ENCODE measurements around the gene GPATCH2.
A peak's percentile ranks its signal among the peaks of the same experiment; 100 is the strongest.

The GPATCH2 gene

DNA sequence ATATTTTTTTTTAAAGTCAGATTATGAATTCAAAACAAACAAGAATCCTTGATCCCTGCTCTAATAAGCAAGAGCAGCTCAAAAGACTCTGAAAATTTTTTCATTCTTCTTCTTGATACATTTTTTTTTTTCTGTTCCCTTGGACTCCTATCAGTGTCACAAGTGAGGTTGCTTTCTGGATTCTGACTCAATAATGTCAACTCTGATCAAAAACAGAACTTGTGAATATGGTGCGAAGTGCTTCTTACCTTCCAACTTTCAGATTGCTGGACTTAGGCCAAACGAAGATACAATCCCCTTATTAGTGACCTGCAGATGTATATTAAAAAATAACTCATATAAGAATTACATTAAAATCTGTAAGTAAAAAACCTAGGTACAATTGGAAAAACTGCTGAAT, 136.1 kb downstream of the GPATCH2 start:
- peak overlapping the region; percentile 92 for H3K27ac ChIP-seq (ENCODE audit: low read length)
- H3K79me2 ChIP-seq (ENCODE audit: low read length), result no peaks in the 10 kb centered on the region
- H3K4me3 ChIP-seq (ENCODE audit: low read length), result peak overlapping the region; percentile 45
- peaks cover 43% of the 10 kb centered on the region for H3K4me1 ChIP-seq (ENCODE audit: low read length)
- no peaks in the 10 kb centered on the region for H3K36me3 ChIP-seq (replicated peaks; ENCODE audit: low read depth, low read length)
- peak overlapping the region; percentile 72 for H3K4me2 ChIP-seq (ENCODE audit: low read length)
- H4K20me1 ChIP-seq (ENCODE audit: insufficient read depth, low read length), result no peaks in the 10 kb centered on the region
- no peak overlapping the region for H2AFZ ChIP-seq (ENCODE audit: low read depth, low read length)
- peak overlapping the region; percentile 18 for H3K9ac ChIP-seq (ENCODE audit: low read length)
- no peaks in the 10 kb centered on the region for H3K27me3 ChIP-seq (ENCODE audit: low read depth, low read length)
- H3K9me3 ChIP-seq (ENCODE audit: insufficient read depth, low read length), result no peaks in the 10 kb centered on the region
- TF ChIP-seq EZH2phosphoT487 (IDR thresholded peaks at IDR 0.05; ENCODE audit: low read depth), result no peak
- TF ChIP-seq, protein P1, sequence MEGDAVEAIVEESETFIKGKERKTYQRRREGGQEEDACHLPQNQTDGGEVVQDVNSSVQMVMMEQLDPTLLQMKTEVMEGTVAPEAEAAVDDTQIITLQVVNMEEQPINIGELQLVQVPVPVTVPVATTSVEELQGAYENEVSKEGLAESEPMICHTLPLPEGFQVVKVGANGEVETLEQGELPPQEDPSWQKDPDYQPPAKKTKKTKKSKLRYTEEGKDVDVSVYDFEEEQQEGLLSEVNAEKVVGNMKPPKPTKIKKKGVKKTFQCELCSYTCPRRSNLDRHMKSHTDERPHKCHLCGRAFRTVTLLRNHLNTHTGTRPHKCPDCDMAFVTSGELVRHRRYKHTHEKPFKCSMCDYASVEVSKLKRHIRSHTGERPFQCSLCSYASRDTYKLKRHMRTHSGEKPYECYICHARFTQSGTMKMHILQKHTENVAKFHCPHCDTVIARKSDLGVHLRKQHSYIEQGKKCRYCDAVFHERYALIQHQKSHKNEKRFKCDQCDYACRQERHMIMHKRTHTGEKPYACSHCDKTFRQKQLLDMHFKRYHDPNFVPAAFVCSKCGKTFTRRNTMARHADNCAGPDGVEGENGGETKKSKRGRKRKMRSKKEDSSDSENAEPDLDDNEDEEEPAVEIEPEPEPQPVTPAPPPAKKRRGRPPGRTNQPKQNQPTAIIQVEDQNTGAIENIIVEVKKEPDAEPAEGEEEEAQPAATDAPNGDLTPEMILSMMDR (IDR thresholded peaks at IDR 0.05; ENCODE audit: low read depth, low read length), result no peak

DNA sequence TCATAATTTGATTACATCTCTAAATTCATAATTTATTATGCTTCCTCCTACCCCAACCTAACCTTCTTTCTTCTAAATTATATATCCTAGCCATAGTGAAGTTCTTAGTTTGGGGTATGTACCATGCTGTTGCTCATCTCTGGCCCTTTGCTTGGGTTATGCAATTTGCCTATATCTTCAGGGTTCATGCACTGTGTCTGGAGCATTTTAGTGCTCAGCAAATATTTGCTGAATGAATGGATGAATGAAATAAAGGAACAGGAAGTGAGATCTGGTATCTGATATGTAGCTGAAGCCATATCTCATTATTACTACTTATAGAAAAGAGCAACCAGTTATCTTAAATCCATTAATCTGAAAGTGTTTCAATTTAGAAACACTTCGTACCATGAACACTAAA, 137.6 kb downstream of the GPATCH2 start:
- H3K4me3 ChIP-seq (ENCODE audit: low read length), result no peak overlapping the region
- H3K4me1 ChIP-seq (ENCODE audit: low read length), result peaks cover 43% of the 10 kb centered on the region
- H3K9me3 ChIP-seq (ENCODE audit: insufficient read depth, low read length), result no peaks in the 10 kb centered on the region
- no peaks in the 10 kb centered on the region for H3K27me3 ChIP-seq (ENCODE audit: low read depth, low read length)
- H2AFZ ChIP-seq (ENCODE audit: low read depth, low read length), result no peak overlapping the region
- peak overlapping the region; percentile 21 for H3K4me2 ChIP-seq (ENCODE audit: low read length)
- H3K27ac ChIP-seq (ENCODE audit: low read length), result peak overlapping the region; percentile 7; the same call in 1 of the 2 replicates
- H3K36me3 ChIP-seq (replicated peaks; ENCODE audit: low read depth, low read length), result no peaks in the 10 kb centered on the region
- no peaks in the 10 kb centered on the region for H4K20me1 ChIP-seq (ENCODE audit: insufficient read depth, low read length)
- no peaks in the 10 kb centered on the region for H3K79me2 ChIP-seq (ENCODE audit: low read length)
- TF ChIP-seq, protein P1 (IDR thresholded peaks at IDR 0.05; ENCODE audit: low read depth, low read length), result no peak
- TF ChIP-seq EZH2phosphoT487 (IDR thresholded peaks at IDR 0.05; ENCODE audit: low read depth), result no peak
- no peak overlapping the region for H3K9ac ChIP-seq (ENCODE audit: low read length)

DNA sequence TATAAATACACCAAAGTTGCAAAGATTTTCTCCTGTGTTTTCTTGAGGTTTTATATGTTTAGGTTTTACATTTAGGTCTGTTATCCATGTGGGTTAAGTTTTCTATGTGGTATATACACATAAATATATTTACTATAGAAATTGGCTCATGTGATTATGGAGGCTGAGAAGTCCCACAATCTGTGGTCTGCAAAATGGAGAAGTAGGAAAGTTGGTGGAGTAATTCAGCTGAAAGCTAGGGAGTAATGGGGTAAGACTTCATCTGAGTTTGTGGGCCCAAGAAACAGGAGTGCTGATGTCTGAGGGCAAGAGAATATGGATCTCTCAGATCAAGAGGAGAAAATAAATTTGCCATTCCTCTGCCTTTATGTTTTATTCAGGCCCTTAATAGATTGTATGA, 146.0 kb downstream of the GPATCH2 start:
- H3K9me3 ChIP-seq (ENCODE audit: insufficient read depth, low read length), result no peaks in the 10 kb centered on the region
- H3K9ac ChIP-seq (ENCODE audit: low read length), result no peak overlapping the region
- no peak overlapping the region for H3K4me2 ChIP-seq (ENCODE audit: low read length)
- no peaks in the 10 kb centered on the region for H3K36me3 ChIP-seq (replicated peaks; ENCODE audit: low read depth, low read length)
- H3K4me1 ChIP-seq (ENCODE audit: low read length), result peaks cover 16% of the 10 kb centered on the region
- H3K79me2 ChIP-seq (ENCODE audit: low read length), result no peaks in the 10 kb centered on the region
- no peak overlapping the region for H3K27ac ChIP-seq (ENCODE audit: low read length)
- H3K4me3 ChIP-seq (ENCODE audit: low read length), result no peak overlapping the region
- H3K27me3 ChIP-seq (ENCODE audit: low read depth, low read length), result no peaks in the 10 kb centered on the region
- no peaks in the 10 kb centered on the region for H4K20me1 ChIP-seq (ENCODE audit: insufficient read depth, low read length)
- TF ChIP-seq EZH2phosphoT487 (IDR thresholded peaks at IDR 0.05; ENCODE audit: low read depth), result no peak
- TF ChIP-seq, protein P1 (IDR thresholded peaks at IDR 0.05; ENCODE audit: low read depth, low read length), result no peak
- no peak overlapping the region for H2AFZ ChIP-seq (ENCODE audit: low read depth, low read length)

DNA sequence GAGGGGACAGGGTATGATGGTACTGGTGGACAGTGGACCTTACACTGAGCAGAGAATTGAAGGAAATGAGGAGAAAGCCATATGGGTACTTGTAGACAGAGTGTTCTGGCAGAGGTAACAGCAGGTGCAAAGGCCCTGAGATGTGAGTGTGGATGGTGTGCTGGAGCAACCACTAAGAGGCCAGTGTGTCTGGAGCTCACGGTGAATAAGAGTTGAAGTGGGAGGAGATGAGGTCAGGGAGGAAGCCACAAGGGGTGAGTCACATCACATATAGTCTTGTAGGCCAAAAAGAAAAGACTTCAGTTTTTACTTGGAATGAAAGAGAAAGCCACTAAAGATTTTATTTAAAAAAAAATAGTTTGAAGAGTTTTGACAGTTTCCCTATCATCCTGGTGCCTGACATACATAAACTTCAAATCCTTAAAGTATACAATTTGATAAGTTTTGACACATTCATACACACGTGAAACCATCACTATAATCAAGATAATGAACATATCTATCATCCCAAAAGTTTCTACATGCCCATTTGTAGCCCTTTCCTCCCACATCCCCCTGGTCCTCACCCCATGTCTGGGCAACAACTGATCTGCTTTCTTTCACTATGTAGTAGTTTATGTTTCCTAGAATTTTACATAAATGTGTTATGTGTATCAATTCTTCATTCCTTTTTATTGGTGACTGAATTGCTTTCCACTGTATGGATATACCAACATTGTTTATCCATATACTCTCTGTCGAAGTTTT, 148.4 kb downstream of the GPATCH2 start:
- Histone ChIP-seq H3K27me3 (ENCODE audit: low read depth, low read length) (no peaks in the 10 kb centered on the region), H3K9ac (ENCODE audit: low read length) (no peak overlapping the region), H3K4me2 (ENCODE audit: low read length) (no peak overlapping the region), H3K36me3 (replicated peaks; ENCODE audit: low read depth, low read length) (no peaks in the 10 kb centered on the region), H3K9me3 (ENCODE audit: insufficient read depth, low read length) (no peaks in the 10 kb centered on the region), H3K79me2 (ENCODE audit: low read length) (no peaks in the 10 kb centered on the region), H3K4me3 (ENCODE audit: low read length) (no peak overlapping the region), H2AFZ (ENCODE audit: low read depth, low read length) (no peak overlapping the region), H4K20me1 (ENCODE audit: insufficient read depth, low read length) (no peaks in the 10 kb centered on the region), H3K4me1 (ENCODE audit: low read length) (peaks cover 16% of the 10 kb centered on the region), H3K27ac (ENCODE audit: low read length) (no peak overlapping the region)
- TF ChIP-seq EZH2phosphoT487 (IDR thresholded peaks at IDR 0.05; ENCODE audit: low read depth), result no peak
- TF ChIP-seq, protein P1 (IDR thresholded peaks at IDR 0.05; ENCODE audit: low read depth, low read length), result no peak

Data from OCI-LY3 (cell line).